HG03066 (cell line): Measurements from ENCODE around the gene SPOCD1.
"Not testable (repeated sequence)": the region's sequence is repeated elsewhere in the genome, so short reads cannot be mapped to it uniquely, and the experiment has no call there.

Source experiments
- ATAC-seq: cut with Tn5 transposase; IDR thresholded peaks from one replicate; pipeline ENCODE4 v1.9.1; 2021; ENCODE audit warnings: low read depth; ENCODE audit not compliant: unreplicated experiment

Gene SPOCD1

DNA sequence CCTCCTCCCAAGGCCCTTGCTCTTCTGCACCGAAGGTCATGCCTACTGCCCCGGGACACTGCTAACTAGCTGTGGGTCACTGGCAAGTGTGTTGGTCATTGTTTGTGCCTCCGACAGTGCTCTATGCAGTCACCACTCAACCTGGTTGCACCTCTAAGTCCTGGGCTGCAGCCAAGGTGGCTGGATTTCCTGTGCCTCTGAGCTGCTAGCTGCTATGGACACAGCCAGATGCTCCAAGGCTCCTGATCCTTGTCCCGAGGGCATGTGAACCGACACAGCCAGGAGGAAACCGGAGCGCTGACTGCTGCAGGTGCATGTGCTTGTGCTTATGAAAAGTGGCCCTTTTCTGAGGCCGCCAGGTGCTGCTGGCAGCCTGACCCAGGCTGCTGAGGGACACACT, 14.7 kb upstream of the SPOCD1 start:
- no peak for ATAC-seq

GRCh38 chr1:31830065-31830464, 14.2 kb upstream of the SPOCD1 start:
- no peak for ATAC-seq

- no peak for ATAC-seq
Observed at GRCh38 chr1:31828926-31829690, 13.3 kb upstream of the SPOCD1 start.

GRCh38 chr1:31828341-31828740, 12.5 kb upstream of the SPOCD1 start:
- no peak for ATAC-seq

DNA sequence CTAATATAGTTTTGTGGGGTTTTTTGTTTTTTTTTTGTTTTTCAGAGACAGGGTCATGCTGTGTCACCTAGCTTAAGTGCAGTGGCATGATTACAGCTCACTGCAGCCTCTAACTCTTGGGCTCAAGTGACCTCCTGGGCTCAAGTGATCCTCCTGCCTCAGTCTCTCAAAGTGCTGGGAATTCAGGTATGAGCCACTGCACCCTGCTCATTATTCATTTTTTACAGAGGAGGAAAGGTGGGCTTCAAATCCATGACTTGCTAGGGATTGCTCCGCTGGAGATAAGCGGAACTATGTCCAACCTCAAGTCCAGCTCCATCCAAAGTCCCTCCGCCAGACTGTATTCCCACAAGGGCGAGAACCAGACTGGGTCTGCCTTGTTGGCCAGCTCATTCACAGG, 8.0 kb upstream of the SPOCD1 start:
- ATAC-seq, result no peak

- no peak for ATAC-seq
Observed at GRCh38 chr1:31822766-31823165, 6.9 kb upstream of the SPOCD1 start.

DNA sequence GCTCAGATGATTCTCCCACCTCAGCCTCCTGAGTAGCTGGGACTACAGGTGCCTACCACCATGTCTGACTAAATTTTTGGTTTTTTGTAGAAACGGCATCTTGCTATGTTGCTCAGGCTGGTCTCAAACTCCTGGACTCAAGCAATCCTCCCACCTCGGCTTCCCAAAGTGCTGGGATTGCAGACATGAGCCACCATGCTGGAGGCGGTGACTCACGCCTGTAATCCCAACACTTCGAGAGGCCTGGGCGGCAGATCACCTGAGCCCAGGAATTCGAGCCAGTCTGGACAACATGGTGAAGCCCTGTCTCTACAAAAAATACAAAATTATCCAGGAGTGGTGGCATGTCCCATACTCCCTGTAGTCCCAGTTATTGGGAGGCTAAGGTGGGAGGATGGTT, 4.4 kb upstream of the SPOCD1 start:
- not testable (repeated sequence) for ATAC-seq

DNA sequence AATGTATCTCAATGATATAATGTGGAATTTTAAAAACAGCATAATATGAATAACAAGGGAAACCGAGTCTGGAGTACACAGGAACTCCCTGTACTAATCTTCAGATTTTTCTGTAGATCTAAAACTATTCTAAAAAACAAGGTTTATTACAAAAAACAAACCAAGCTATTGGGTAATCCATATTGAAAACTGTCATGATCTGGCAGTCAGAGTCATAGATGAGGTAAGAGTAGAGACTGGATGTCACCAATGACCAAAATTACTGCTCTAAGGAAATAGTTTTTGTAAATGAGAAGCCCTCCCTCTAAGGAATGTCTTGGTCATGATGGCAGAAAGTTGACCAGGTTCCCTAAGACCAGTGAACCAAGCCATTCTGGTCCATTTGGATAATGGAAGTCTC, 2.4 kb upstream of the SPOCD1 start:
- ATAC-seq, result no peak

DNA sequence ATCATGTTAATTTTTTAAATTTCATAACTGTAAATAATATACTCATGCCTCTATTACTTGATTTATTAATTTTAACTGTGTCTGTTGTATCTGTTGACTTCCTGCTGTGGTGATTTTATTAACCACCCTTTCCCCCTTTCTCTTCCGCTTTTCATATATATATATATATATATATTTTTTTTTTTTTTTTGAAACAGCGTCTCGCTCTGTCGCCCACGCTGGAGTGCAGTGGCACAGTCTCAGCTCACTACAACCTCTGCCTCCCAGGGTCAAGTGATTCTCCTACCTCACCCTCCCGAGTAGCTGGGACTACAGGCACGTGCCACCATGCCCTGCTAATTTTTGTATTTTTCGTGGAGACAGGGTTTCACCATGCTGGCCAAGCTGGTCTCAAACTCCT, 1.1 kb upstream of the SPOCD1 start:
- not testable (repeated sequence) for ATAC-seq

DNA sequence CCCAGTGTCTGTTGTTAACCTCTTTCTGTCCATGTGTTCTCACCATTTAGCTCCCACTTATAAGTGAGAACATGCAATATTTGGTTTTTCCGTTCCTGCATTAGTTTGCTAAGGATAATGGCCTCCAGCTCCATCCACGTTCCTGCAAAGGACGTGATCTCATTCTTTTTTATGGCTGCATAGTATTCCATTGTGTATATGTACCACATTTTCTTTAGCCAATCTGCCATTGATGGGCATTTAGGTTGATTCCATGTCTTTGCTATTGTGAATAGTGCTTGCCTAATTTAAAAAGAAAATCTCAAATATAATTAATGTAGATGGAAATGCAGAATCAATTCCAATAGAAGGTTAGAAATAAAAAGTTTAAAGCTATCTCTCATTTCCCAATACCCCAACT, 679 bp upstream of the SPOCD1 start:
- not testable (repeated sequence) for ATAC-seq

- ATAC-seq, result no peak
Observed at GRCh38 chr1:31815307-31815645, 546 bp downstream of the SPOCD1 start.

- ATAC-seq, result no peak
Observed at GRCh38 chr1:31814631-31815306, 1.1 kb downstream of the SPOCD1 start.

- ATAC-seq, result no peak
Observed at GRCh38 chr1:31814041-31814511, 1.7 kb downstream of the SPOCD1 start.

GRCh38 chr1:31812158-31812829, 3.5 kb downstream of the SPOCD1 start:
- ATAC-seq, result no peak

DNA sequence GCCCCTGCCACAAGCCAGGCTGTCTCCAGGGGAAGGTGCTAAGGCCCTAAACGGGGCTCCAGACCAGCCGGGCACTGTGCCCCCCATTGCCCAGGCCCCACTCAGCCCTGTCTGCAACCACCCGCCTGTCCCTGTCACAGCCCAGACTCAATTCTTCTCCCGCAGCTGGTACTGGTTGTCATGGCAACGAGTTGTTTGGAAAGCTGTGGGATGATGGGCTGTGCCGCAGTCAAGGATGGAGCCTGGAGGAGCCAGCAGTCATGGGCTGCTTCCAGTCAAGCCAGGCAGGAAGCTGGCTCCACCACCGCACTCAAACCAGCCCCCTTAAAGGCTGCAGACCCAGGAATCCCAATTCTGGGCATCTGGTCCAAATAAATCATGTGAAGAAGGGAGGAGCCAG, 4.2 kb downstream of the SPOCD1 start:
- ATAC-seq, result no peak

DNA sequence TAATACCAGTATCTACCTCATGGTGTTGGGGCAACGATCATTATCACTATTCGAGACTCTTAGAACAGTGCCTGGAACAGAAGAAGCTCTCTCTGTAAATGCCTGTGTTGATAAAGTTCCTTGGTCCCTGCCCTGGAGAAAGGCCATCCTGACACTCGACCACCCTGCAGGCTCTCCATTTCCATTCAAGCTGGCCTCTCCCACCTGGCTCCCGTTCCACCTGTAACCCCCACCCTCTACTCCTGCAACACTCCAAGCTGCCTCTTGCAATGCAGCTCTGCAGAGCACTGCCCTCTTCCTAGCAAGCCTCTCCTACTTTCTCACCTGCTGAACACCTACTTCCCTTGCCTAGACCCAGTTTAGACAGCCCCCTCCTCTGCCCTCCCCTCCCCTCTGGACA, 6.1 kb downstream of the SPOCD1 start:
- ATAC-seq, result no peak

DNA sequence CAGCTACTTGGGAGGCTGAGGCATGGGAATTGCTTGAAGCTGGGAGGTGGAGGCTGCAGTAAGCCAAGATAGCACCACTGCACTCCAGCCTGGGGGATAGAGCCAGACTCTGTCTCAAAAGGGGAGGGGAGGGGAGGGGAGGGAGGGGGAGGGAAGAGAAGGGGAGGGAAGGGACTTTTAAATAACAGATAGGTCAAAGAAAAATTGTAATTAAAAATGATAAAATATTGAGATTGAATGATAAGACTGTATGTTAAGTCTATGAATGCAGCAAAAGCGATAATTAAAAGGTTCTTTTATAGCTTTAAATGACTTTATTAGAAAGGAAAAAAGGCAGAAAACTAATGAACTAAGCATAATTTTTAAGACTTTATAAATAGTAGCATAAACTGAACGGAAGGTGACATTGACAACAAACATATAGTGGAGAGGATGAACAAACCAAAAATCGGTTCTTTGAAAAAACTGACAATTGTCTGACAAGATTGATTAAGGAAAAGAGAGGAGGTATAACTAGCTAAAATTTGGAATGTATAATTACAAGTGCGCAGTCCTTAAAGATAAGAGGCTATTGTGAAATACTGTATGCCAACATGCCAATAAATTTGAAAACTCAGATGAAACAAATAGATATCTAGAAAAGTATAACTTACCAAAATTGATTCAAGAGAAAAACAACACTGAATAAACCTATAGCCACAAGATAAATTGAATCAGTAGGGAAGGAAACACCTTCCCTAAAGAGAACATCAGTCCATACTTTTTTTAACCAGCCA, 8.4 kb downstream of the SPOCD1 start:
- ATAC-seq, result no peak

- no peak for ATAC-seq
Observed at GRCh38 chr1:31805318-31805717, 10.5 kb downstream of the SPOCD1 start.

DNA sequence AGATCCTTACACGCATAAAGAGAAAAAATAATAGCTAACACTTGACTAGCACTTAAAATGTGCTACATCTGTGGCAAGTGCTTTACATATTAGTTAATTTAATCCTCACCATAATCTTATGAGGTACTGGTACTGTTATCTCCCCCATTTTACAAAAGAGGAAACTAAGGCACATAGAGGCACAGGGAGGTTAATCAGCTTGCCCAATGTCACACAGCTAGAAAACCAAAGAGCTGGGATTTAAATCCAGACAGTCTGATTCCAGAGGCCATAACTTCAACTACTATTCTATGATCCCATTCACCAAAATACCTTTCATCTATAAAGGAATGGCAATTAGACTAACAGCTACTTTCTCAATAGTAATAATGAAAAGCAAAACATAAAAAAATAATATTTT, 11.7 kb downstream of the SPOCD1 start:
- ATAC-seq, result no peak

DNA sequence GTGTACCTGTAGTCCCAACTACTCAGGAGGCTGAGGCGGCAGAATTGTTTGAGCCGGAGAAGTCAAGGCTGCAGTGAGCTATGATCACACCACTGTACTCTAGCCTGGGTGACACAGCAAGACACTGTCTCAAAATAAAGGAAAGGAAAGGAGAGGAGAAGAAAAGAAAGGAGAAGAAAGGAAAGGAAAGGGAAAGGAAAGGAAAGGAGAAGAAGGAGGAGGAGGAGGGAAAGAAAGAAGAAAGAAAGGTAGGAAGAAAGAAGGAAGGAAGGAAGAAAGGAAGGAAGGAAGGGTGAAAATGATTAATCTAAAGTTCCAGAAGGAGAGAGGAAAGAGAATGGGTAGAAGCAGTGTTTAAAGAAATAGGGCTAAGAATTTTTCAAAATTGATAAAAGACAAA, 12.2 kb downstream of the SPOCD1 start:
- no peak for ATAC-seq
